Measurements from ENCODE around the gene ZNF407. TPM values are rescaled to one million over a fixed set of nuclear protein-coding genes. Genes with fewer than 3 reads are reported as not detected.

The ZNF407 gene
- total and polyA plus RNA-seq, 8 donors: 2.1 to 49.0 (median 14.6) TPM

- Histone ChIP-seq H3K36me3 (peaks cover 0 to 28% (median 25%) of the 10 kb centered on the region in 4 donors), H3K4me3 (no peak overlapping the region), H3K27me3 (no peaks in the 10 kb centered on the region), H3K27ac (no peak overlapping the region), H3K4me1 (no peaks in the 10 kb centered on the region), H3K9me3 (no peaks in the 10 kb centered on the region)
- intact Hi-C loops (cut with DNase I; ENCODE audit: low total_unique reads): no loop called here
- 96 to 98% (median 98%) methylated on average over 18 to 21 of the region's 21 CpGs for WGBS, 5 donors
- DNase-seq: no peak
- TF ChIP-seq POLR2AphosphoS5 (IDR thresholded peaks at IDR 0.05): no peak
- no peak for TF ChIP-seq EP300 (IDR thresholded peaks at IDR 0.05)
- TF ChIP-seq POLR2A (IDR thresholded peaks at IDR 0.05): no peak
- TF ChIP-seq CTCF (IDR thresholded peaks at IDR 0.05): no peak
Measured at GRCh38 chr18:75060185-75060584, 462.5 kb downstream of the ZNF407 start.

GRCh38 chr18:75062297-75062886, 464.7 kb downstream of the ZNF407 start:
- no peaks in the 10 kb centered on the region for H3K27me3 ChIP-seq
- H3K4me1 ChIP-seq: no peaks in the 10 kb centered on the region
- no peak overlapping the region for H3K27ac ChIP-seq
- intact Hi-C loops (cut with DNase I; ENCODE audit: low total_unique reads): no loop called here
- no peaks in the 10 kb centered on the region for H3K9me3 ChIP-seq
- H3K36me3 ChIP-seq: peaks cover 0 to 31% (median 27%) of the 10 kb centered on the region in 4 donors
- DNase-seq: no peak
- H3K4me3 ChIP-seq: no peak overlapping the region
- 90 to 96% (median 95%) methylated on average over 15 to 16 of the region's 16 CpGs for WGBS, 5 donors
- no peak for TF ChIP-seq EP300 (IDR thresholded peaks at IDR 0.05)
- TF ChIP-seq POLR2AphosphoS5 (IDR thresholded peaks at IDR 0.05): no peak
- TF ChIP-seq POLR2A (IDR thresholded peaks at IDR 0.05): no peak

- H3K27ac ChIP-seq: no peak overlapping the region
- DNase-seq: no peak
- H3K4me1 ChIP-seq: no peaks in the 10 kb centered on the region
- H3K9me3 ChIP-seq: no peaks in the 10 kb centered on the region
- WGBS, 5 donors: 96 to 97% (median 96%) methylated on average over 16 to 27 of the region's 27 CpGs
- intact Hi-C loops (cut with DNase I; ENCODE audit: low total_unique reads): no loop called here
- H3K36me3 ChIP-seq: peaks cover 0 to 31% (median 27%) of the 10 kb centered on the region in 4 donors
- no peaks in the 10 kb centered on the region for H3K27me3 ChIP-seq
- H3K4me3 ChIP-seq: no peak overlapping the region
- TF ChIP-seq POLR2A (IDR thresholded peaks at IDR 0.05) (no peak), EP300 (IDR thresholded peaks at IDR 0.05) (no peak), CTCF (IDR thresholded peaks at IDR 0.05) (no peak), POLR2AphosphoS5 (IDR thresholded peaks at IDR 0.05) (no peak)
Measured at GRCh38 chr18:75063196-75063595, 465.5 kb downstream of the ZNF407 start.

- WGBS, 5 donors: 95 to 96% (median 96%) methylated on average over 36 to 53 of the region's 53 CpGs
- Histone ChIP-seq H3K9me3 (no peaks in the 10 kb centered on the region), H3K4me3 (no peak overlapping the region), H3K27me3 (no peaks in the 10 kb centered on the region), H3K4me1 (no peaks in the 10 kb centered on the region), H3K27ac (no peak overlapping the region), H3K36me3 (peaks cover 0 to 31% (median 27%) of the 10 kb centered on the region in 4 donors)
- intact Hi-C loops (cut with DNase I; ENCODE audit: low total_unique reads): no loop called here
- no peak for DNase-seq
- TF ChIP-seq EP300 (IDR thresholded peaks at IDR 0.05) (no peak), POLR2AphosphoS5 (IDR thresholded peaks at IDR 0.05) (no peak), CTCF (IDR thresholded peaks at IDR 0.05) (no peak), POLR2A (IDR thresholded peaks at IDR 0.05) (no peak)
Measured at GRCh38 chr18:75063615-75064512, 466.2 kb downstream of the ZNF407 start.

Data from stomach (tissue), 9 donors.